Sigmoid colon (tissue), 7 donors: Measurements from ENCODE around the gene CMTR1. TPM values are rescaled to one million over a fixed set of nuclear protein-coding genes. Genes with fewer than 3 reads are reported as not detected.

Experiments used
- DNase-seq: peaks from one replicate; pipeline ENCODE4 v3.0.0-alpha.2; 2019
- H3K27ac ChIP-seq, 4 donors: fragments of 200-600 bp; sonication (generic); one replicate each; pipeline ENCODE4 v1.5.1; 2016 to 2019; ENCODE audit warnings: mild to moderate bottlenecking in 1 of 4
- H3K27me3 ChIP-seq, 3 donors: fragments of 200-600 bp; sonication (generic); one replicate each; pipeline ENCODE4 v1.5.1; 2019; ENCODE audit warnings: mild to moderate bottlenecking in 1 of 3
- H3K36me3 ChIP-seq, 4 donors: fragments of 200-600 bp; sonication (generic); one replicate each; pipeline ENCODE4 v1.5.1; 2016 to 2019
- H3K4me1 ChIP-seq, 4 donors: fragments of 200-600 bp; sonication (generic); one replicate each; pipeline ENCODE4 v1.5.1; 2017 to 2019
- H3K4me3 ChIP-seq, 4 donors: fragments of 200-600 bp; sonication (generic); one replicate each; pipeline ENCODE4 v1.5.1; 2017 to 2019; ENCODE audit warnings: mild to moderate bottlenecking in 2 of 4, moderate library complexity in 1 of 4
- H3K9me3 ChIP-seq, 4 donors: fragments of 200-600 bp in 3 of 4; sonication (generic) in 3 of 4; one replicate each; pipeline versions ENCODE4 v1.5.1 to v1.6.1; 2013 to 2019
- EP300 ChIP-seq, 4 donors: sonication (generic); formaldehyde crosslinking; IDR thresholded peaks; one replicate each; pipeline ENCODE4 v1.6.1; 2017; ENCODE audit warnings: antibody characterized with exemption in 4 of 4
- POLR2A ChIP-seq, 2 donors: fragments of 450-650 bp; IDR thresholded peaks; one replicate each; pipeline ENCODE4 v1.6.1; 2016; ENCODE audit warnings: antibody characterized with exemption in 2 of 2, mild to moderate bottlenecking in 2 of 2, moderate library complexity in 2 of 2
- POLR2AphosphoS5 ChIP-seq, 4 donors: sonication (generic); formaldehyde crosslinking; IDR thresholded peaks; one replicate each; pipeline ENCODE4 v1.6.1; 2017; ENCODE audit warnings: antibody characterized with exemption in 4 of 4
- WGBS, 2 donors: extraction: QIAGEN DNeasy Blood & Tissue Kit; methylation state at CpG; one replicate each; pipeline ENCODE4 v1.1.7; 2013; 5-methylcytosine and 5-hydroxymethylcytosine counted together
- intact Hi-C: fragments of 100-400 bp; cut with DNase I; formaldehyde crosslinking; loops from one replicate; pipeline ENCODE4 v1.15.1; 2023
- polyA plus RNA-seq, 3 donors: library from polyadenylated mRNA; stranded (reverse); fragments of 200-250 nt; gene quantifications; one replicate each; pipeline ENCODE4 v1.2.3, GENCODE V29; 2013
- total RNA-seq, 4 donors: library from RNA; depleted of rRNA; stranded (reverse); fragments of >200 nt; gene quantifications; one replicate each; pipeline ENCODE4 v1.1.0, GENCODE V29; 2016
- TF ChIP-seq, protein P1 (sequence below), 4 experiments: fragments of 450-650 bp in 3 of 4; fragments of 200-600 bp in 1 of 4; IDR thresholded peaks; one replicate each; pipeline ENCODE4 v1.5.1; 2016 to 2019; ENCODE audit warnings: antibody characterized with exemption in 4 of 4, mild to moderate bottlenecking in 3 of 4, moderate library complexity in 2 of 4
- donor health status: healthy with polysubstance abuse.
- donor health status: Bipolar disorder and iron deficiency.
- donor health status: healthy.

CMTR1 gene
- total and polyA plus RNA-seq, 7 donors = 4.2 to 33.5 (median 30.8) TPM

GRCh38 chr6:37480951-37481534 lies 48.0 kb downstream of the CMTR1 start:
- Histone ChIP-seq H3K36me3 (peaks cover 21 to 66% (median 37%) of the 10 kb centered on the region in 4 donors), H3K9me3 (no peaks in the 10 kb centered on the region), H3K4me3 (no peak overlapping the region), H3K4me1 (peaks cover 0 to 26% (median 15%) of the 10 kb centered on the region in 4 donors), H3K27me3 (no peaks in the 10 kb centered on the region), H3K27ac (peak overlapping the region in 1 of 4 donors; percentile 34)
- TF ChIP-seq POLR2AphosphoS5 (IDR thresholded peaks at IDR 0.05) = no peak
- TF ChIP-seq, protein P1, sequence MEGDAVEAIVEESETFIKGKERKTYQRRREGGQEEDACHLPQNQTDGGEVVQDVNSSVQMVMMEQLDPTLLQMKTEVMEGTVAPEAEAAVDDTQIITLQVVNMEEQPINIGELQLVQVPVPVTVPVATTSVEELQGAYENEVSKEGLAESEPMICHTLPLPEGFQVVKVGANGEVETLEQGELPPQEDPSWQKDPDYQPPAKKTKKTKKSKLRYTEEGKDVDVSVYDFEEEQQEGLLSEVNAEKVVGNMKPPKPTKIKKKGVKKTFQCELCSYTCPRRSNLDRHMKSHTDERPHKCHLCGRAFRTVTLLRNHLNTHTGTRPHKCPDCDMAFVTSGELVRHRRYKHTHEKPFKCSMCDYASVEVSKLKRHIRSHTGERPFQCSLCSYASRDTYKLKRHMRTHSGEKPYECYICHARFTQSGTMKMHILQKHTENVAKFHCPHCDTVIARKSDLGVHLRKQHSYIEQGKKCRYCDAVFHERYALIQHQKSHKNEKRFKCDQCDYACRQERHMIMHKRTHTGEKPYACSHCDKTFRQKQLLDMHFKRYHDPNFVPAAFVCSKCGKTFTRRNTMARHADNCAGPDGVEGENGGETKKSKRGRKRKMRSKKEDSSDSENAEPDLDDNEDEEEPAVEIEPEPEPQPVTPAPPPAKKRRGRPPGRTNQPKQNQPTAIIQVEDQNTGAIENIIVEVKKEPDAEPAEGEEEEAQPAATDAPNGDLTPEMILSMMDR (IDR thresholded peaks at IDR 0.05) = no peak
- no peak for TF ChIP-seq POLR2A (IDR thresholded peaks at IDR 0.05)
- TF ChIP-seq EP300 (IDR thresholded peaks at IDR 0.05) = no peak
- 71 to 78% methylated on average over 7 of the region's 7 CpGs for WGBS, 2 donors
- intact Hi-C loops = loop anchor here (10.0 kb wide), 1 partner anchor 106 kb away; no protein-coding TSS in a partner anchor
- DNase-seq = no peak

GRCh38 chr6:37481711-37482605 lies 48.9 kb downstream of the CMTR1 start:
- Histone ChIP-seq H3K9me3 (no peaks in the 10 kb centered on the region), H3K36me3 (peaks cover 18 to 64% (median 33%) of the 10 kb centered on the region in 4 donors), H3K27me3 (no peaks in the 10 kb centered on the region), H3K4me1 (peaks cover 0 to 26% (median 15%) of the 10 kb centered on the region in 4 donors), H3K4me3 (no peak overlapping the region), H3K27ac (no peak overlapping the region)
- 85 to 86% methylated on average over 15 of the region's 15 CpGs for WGBS, 2 donors
- no peak for DNase-seq
- TF ChIP-seq EP300 (IDR thresholded peaks at IDR 0.05) = no peak
- no peak for TF ChIP-seq POLR2A (IDR thresholded peaks at IDR 0.05)
- no peak for TF ChIP-seq POLR2AphosphoS5 (IDR thresholded peaks at IDR 0.05)
- TF ChIP-seq, protein P1 (IDR thresholded peaks at IDR 0.05) = no peak
- intact Hi-C loops = loop anchor here (10.0 kb wide), 1 partner anchor 107 kb away; no protein-coding TSS in a partner anchor

GRCh38 chr6:37482606-37483251 lies 49.7 kb downstream of the CMTR1 start:
- intact Hi-C loops = loop anchor here (10.0 kb wide), 1 partner anchor 108 kb away; no protein-coding TSS in a partner anchor

GRCh38 chr6:37483252-37483901 lies 50.4 kb downstream of the CMTR1 start:
- Histone ChIP-seq H3K27ac (no peak overlapping the region), H3K4me1 (peaks cover 0 to 26% (median 15%) of the 10 kb centered on the region in 4 donors), H3K36me3 (peaks cover 18 to 50% (median 26%) of the 10 kb centered on the region in 4 donors), H3K9me3 (no peaks in the 10 kb centered on the region), H3K4me3 (no peak overlapping the region), H3K27me3 (no peaks in the 10 kb centered on the region)
- intact Hi-C loops = loop anchor here (10.0 kb wide), 1 partner anchor 109 kb away; no protein-coding TSS in a partner anchor
- DNase-seq = no peak
- no peak for TF ChIP-seq EP300 (IDR thresholded peaks at IDR 0.05)
- no peak for TF ChIP-seq POLR2A (IDR thresholded peaks at IDR 0.05)
- no peak for TF ChIP-seq POLR2AphosphoS5 (IDR thresholded peaks at IDR 0.05)
- TF ChIP-seq, protein P1 (IDR thresholded peaks at IDR 0.05) = no peak
- 87 to 88% methylated on average over 11 of the region's 11 CpGs for WGBS, 2 donors

More at GRCh38 chr6:37482606-37483251, 49.7 kb downstream of the CMTR1 start:
- Histone ChIP-seq H3K36me3 (peaks cover 18 to 56% (median 29%) of the 10 kb centered on the region in 4 donors), H3K4me1 (peaks cover 0 to 26% (median 15%) of the 10 kb centered on the region in 4 donors), H3K27ac (no peak overlapping the region), H3K9me3 (no peaks in the 10 kb centered on the region), H3K4me3 (no peak overlapping the region), H3K27me3 (no peaks in the 10 kb centered on the region)
- 87 to 89% methylated on average over 10 of the region's 10 CpGs for WGBS, 2 donors
- DNase-seq = no peak
- TF ChIP-seq POLR2AphosphoS5 (IDR thresholded peaks at IDR 0.05) (no peak), EP300 (IDR thresholded peaks at IDR 0.05) (no peak), POLR2A (IDR thresholded peaks at IDR 0.05) (no peak)
- TF ChIP-seq, protein P1 (IDR thresholded peaks at IDR 0.05) = no peak
